ENCODE data around the gene ZBTB7C. TPM values are rescaled to one million over a fixed set of nuclear protein-coding genes. Genes with fewer than 3 reads are reported as not detected.

Gene ZBTB7C
- total RNA-seq, 1 donor from 2014 or later: 0.67 TPM

DNA sequence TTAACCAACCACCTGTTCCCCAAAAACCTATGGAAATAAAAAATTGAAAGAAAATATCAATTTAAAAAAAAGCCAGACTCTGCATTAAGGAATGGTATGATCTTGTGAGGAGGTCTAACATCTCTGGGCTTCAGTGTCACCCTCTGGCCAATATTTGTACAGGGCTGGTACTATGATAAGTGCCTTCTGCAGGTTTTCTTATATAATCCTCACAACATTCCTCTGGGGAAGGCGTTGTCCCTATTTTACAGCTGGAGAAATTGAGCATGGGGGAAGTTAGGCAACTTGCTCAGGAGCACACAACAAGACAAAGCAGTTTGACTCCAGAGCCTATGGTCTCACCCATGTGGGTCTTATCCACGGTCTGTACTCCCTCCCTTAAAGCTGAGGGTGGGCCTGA lies 86.0 kb downstream of the ZBTB7C start:
- no peak for DNase-seq (ENCODE audit: low spot score)
- TF ChIP-seq, protein P1, sequence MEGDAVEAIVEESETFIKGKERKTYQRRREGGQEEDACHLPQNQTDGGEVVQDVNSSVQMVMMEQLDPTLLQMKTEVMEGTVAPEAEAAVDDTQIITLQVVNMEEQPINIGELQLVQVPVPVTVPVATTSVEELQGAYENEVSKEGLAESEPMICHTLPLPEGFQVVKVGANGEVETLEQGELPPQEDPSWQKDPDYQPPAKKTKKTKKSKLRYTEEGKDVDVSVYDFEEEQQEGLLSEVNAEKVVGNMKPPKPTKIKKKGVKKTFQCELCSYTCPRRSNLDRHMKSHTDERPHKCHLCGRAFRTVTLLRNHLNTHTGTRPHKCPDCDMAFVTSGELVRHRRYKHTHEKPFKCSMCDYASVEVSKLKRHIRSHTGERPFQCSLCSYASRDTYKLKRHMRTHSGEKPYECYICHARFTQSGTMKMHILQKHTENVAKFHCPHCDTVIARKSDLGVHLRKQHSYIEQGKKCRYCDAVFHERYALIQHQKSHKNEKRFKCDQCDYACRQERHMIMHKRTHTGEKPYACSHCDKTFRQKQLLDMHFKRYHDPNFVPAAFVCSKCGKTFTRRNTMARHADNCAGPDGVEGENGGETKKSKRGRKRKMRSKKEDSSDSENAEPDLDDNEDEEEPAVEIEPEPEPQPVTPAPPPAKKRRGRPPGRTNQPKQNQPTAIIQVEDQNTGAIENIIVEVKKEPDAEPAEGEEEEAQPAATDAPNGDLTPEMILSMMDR (IDR thresholded peaks at IDR 0.05; ENCODE audit: unreplicated experiment): no peak
- no peaks in the 10 kb centered on the region for H3K36me3 Mint-ChIP-seq (ENCODE audit: low read depth, unreplicated experiment)
- H3K27ac Mint-ChIP-seq (ENCODE audit: unreplicated experiment): no peak overlapping the region
- H3K4me3 Mint-ChIP-seq (ENCODE audit: unreplicated experiment): no peak overlapping the region
- H3K9me3 Mint-ChIP-seq (ENCODE audit: unreplicated experiment): no peaks in the 10 kb centered on the region
- H3K4me1 Mint-ChIP-seq (ENCODE audit: unreplicated experiment): peaks cover 17% of the 10 kb centered on the region
- no peaks in the 10 kb centered on the region for H3K27me3 Mint-ChIP-seq (ENCODE audit: unreplicated experiment)

DNA sequence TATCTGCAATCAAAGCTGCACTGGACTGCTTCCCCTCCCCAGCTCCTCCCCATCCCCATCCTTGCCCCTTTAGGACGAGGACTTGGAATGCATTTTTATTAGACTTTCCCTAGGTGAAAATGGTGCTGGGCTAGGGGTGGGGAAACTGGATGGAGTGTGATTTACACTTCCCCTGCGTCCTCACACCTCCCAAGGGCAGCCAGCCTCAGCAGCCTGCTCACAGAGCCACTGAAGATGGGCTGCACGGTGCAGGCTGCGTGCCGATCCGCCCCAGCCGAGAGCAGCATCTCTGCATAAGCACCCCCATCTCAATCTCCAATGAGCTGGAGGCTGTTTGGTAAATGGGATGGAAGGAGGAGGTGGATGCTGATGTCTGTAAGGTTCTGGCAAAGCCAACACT lies 87.6 kb downstream of the ZBTB7C start:
- no peak for DNase-seq (ENCODE audit: low spot score)
- peaks cover 17% of the 10 kb centered on the region for H3K4me1 Mint-ChIP-seq (ENCODE audit: unreplicated experiment)
- H3K27me3 Mint-ChIP-seq (ENCODE audit: unreplicated experiment): no peaks in the 10 kb centered on the region
- no peaks in the 10 kb centered on the region for H3K9me3 Mint-ChIP-seq (ENCODE audit: unreplicated experiment)
- no peak overlapping the region for H3K27ac Mint-ChIP-seq (ENCODE audit: unreplicated experiment)
- H3K36me3 Mint-ChIP-seq (ENCODE audit: low read depth, unreplicated experiment): no peaks in the 10 kb centered on the region
- H3K4me3 Mint-ChIP-seq (ENCODE audit: unreplicated experiment): no peak overlapping the region
- TF ChIP-seq, protein P1 (IDR thresholded peaks at IDR 0.05; ENCODE audit: unreplicated experiment): no peak

DNA sequence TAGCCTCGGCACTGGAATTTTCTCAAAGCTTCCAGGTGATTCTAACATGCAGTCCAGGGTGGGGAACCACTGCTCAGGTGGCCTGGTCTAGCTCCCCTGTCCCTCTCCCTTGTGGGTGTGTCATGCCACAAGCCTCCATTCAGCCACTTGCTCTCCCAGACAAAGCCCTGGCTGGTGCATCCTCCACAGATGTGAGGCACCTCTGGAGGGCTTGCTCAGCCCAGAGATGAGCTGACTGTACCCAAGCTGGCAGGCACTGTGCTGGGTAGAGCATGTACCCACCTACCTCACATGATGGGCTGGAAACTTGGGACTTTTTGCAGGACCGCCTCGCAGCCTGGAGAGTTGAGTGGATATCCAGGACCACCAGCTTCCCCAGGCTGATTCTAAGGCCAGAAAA lies 88.1 kb downstream of the ZBTB7C start:
- peaks cover 17% of the 10 kb centered on the region for H3K4me1 Mint-ChIP-seq (ENCODE audit: unreplicated experiment)
- no peaks in the 10 kb centered on the region for H3K27me3 Mint-ChIP-seq (ENCODE audit: unreplicated experiment)
- H3K36me3 Mint-ChIP-seq (ENCODE audit: low read depth, unreplicated experiment): no peaks in the 10 kb centered on the region
- TF ChIP-seq, protein P1 (IDR thresholded peaks at IDR 0.05; ENCODE audit: unreplicated experiment): no peak
- no peak overlapping the region for H3K27ac Mint-ChIP-seq (ENCODE audit: unreplicated experiment)
- DNase-seq (ENCODE audit: low spot score): no peak
- no peak overlapping the region for H3K4me3 Mint-ChIP-seq (ENCODE audit: unreplicated experiment)
- no peaks in the 10 kb centered on the region for H3K9me3 Mint-ChIP-seq (ENCODE audit: unreplicated experiment)

DNA sequence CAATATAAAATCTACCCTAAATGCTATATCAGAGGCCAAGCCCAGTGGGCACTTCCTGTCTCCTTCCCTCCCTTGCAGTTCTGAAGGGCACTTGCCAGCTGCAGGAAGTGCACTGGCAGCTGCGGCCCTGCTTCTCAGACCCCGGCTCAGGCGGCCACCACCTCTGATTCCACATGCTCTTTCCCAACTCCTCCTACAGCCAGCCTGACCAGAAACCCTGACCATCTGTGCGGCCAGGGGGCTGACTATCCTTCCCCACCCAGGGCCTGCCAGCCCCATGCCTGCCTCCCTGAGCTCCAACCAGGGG lies 88.6 kb downstream of the ZBTB7C start:
- peaks cover 17% of the 10 kb centered on the region for H3K4me1 Mint-ChIP-seq (ENCODE audit: unreplicated experiment)
- TF ChIP-seq, protein P1 (IDR thresholded peaks at IDR 0.05; ENCODE audit: unreplicated experiment): no peak
- H3K27me3 Mint-ChIP-seq (ENCODE audit: unreplicated experiment): no peaks in the 10 kb centered on the region
- no peak overlapping the region for H3K27ac Mint-ChIP-seq (ENCODE audit: unreplicated experiment)
- no peak for DNase-seq (ENCODE audit: low spot score)
- no peak overlapping the region for H3K4me3 Mint-ChIP-seq (ENCODE audit: unreplicated experiment)
- no peaks in the 10 kb centered on the region for H3K36me3 Mint-ChIP-seq (ENCODE audit: low read depth, unreplicated experiment)
- no peaks in the 10 kb centered on the region for H3K9me3 Mint-ChIP-seq (ENCODE audit: unreplicated experiment)

DNA sequence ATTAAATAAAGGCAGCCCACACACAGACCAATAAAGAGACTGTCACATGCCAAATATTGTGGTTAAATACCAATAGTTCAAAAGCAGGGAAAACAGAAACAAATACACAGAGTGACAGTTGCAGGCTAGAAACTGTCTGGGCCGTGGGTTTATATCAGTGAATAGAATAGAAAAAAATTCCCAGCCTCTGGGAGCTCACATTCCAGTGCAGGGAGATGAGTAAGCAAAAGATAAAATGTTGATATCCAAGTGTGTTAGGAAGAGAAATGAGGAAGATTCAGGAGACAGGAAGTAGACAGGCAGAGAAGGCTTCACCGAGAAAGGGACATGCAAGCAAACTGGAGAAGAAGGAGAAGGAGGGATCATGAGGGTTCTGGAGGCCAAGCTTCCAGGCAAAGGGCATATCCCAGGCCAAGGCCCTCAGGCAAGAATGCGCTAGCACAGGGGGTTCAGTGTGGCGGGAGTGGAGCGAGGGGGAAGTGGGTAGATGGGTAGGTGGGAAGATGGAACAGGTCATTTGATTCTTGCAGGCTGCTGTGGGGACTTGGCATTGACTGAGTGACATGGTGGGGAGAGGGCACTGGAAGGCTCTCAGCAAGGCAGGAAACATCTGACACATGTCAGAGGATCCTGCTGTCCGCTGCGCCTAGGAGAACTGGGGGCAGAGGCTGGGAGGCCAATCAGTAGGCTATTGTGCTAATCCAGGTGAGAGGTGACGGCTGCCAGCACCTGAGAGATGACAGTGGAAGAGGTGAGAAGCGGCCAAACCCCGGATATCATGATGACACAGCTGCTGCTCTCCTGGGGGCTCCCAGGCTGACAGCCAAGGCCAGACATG lies 89.2 kb downstream of the ZBTB7C start:
- no peaks in the 10 kb centered on the region for H3K9me3 Mint-ChIP-seq (ENCODE audit: unreplicated experiment)
- peaks cover 17% of the 10 kb centered on the region for H3K4me1 Mint-ChIP-seq (ENCODE audit: unreplicated experiment)
- no peaks in the 10 kb centered on the region for H3K27me3 Mint-ChIP-seq (ENCODE audit: unreplicated experiment)
- H3K4me3 Mint-ChIP-seq (ENCODE audit: unreplicated experiment): no peak overlapping the region
- TF ChIP-seq, protein P1 (IDR thresholded peaks at IDR 0.05; ENCODE audit: unreplicated experiment): no peak
- no peak overlapping the region for H3K27ac Mint-ChIP-seq (ENCODE audit: unreplicated experiment)
- H3K36me3 Mint-ChIP-seq (ENCODE audit: low read depth, unreplicated experiment): no peaks in the 10 kb centered on the region
- no peak for DNase-seq (ENCODE audit: low spot score)

All from endothelial cell (in vitro differentiated cells).